HT1080 (cell line): ENCODE measurements around the gene CNTNAP2. TPM values are rescaled to one million over a fixed set of nuclear protein-coding genes. Genes with fewer than 3 reads are reported as not detected.

ENCODE experiments used
- DNase-seq: peaks from one replicate; pipeline ENCODE4 v3.0.0-alpha.2; 2015; ENCODE audit warnings: low read depth
- total RNA-seq: library from RNA; depleted of rRNA; stranded (reverse); fragments of >200 nt; shearing (Covaris generic); gene quantifications from 2 replicates; pipeline ENCODE4 v1.2.3, GENCODE V29; 2014

Gene CNTNAP2
- total RNA-seq, 1 experiment from 2014 or later, result not detected

DNA sequence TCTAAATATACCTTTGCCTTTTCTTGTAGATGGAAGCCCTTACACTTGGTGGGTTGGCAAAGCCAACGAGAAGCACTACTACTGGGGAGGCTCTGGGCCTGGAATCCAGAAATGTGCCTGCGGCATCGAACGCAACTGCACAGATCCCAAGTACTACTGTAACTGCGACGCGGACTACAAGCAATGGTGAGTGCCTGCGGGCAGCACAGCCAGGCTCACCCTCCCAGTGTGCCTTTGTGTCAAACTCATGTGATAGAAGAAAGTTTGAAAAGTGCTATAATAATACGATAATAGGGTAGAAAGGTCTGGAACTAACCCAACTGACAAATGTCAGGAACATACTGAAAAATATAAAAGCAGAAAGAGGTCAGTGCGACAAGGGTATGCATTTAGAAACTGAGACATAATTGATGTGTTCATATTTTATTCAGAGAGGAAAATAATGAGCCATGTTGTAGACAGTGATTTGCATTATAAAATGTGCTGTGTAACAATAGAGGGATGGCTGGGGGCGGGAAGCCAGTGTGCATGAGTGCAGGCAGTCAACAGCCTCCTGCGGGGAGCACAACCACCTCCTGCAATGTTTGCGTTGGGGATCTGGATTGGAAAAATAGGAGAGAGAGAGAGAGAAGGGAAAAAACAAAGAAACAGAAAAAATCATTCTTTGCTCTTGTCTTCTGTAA lies 1787.1 kb downstream of the CNTNAP2 start:
- no peak for DNase-seq

- DNase-seq, result no peak
Measured at GRCh38 chr7:147904219-147904576, 1787.6 kb downstream of the CNTNAP2 start.

DNA sequence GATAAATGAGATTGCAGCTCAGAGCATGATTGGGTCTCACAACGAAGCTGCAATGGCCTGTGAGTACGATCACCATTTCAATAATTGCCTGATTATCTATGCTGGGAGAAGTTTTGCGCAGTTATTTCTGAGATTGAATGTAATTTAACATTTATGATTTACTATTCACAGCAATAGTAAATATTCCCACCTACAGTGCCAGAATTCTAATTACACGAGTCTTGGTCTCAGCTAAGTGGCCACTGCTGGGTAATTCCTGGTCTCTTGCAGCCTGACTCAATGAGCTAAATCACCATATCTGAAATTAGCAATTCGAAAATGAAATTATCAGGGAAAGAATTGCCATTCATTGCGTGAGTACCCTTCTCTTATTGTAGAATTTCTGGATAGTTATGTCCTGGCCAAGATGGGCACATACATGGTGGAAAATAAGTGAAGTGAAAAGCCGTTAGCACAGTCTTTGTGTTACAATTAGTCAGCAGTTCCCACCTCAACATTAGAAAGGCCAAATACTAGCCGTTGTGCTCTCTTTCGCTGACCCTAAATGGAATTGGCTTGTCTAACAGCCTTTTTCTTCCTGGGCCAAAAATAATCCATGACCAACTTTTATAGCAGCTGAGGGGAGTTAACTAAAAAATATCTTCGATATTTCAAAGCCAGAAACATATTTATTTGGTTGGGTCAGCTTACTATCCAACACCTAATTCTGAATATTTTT lies 1793.0 kb downstream of the CNTNAP2 start:
- no peak for DNase-seq

DNA sequence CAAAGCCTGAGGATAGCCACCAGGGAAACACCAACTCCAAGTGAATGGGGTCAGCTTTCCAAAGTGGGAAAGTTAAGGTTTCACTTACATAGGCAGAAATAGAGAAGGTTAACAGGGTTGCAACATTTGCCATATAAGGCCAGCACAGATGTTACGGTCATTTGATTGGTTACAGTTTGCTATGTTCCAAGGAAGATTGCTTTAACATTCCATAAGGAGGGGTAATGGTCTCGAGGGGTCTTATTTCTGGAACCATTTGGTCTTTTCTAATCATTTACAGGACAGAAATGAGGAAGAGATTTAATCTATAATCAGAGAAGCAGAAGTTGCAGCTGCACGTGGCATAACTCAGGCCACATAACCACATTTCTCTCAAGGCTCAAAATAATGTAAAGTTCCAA lies 1794.6 kb downstream of the CNTNAP2 start:
- DNase-seq, result no peak

GRCh38 chr7:147912291-147912690 lies 1795.7 kb downstream of the CNTNAP2 start:
- DNase-seq, result no peak

- no peak for DNase-seq
Measured at GRCh38 chr7:147912946-147913638, 1796.5 kb downstream of the CNTNAP2 start.

DNA sequence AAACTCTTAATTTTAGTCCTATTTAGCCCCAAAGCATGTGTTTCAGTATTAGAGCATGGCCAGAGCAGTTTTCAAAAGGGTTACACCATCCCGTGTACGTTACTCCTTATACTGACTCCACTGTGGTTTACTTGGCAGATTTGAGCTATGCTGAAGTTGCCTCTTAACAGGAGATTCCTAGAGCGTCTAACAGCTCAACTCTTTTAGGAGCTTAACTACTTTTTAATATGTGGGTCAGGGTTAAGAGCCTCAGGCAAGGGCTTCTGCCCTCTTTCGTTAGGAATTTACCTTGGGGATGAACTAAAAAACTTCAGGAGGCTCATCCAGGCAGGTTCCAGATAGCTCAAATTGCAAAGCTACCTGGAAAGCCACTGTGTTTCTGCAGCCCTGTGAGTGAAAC lies 1799.2 kb downstream of the CNTNAP2 start:
- DNase-seq, result no peak

DNA sequence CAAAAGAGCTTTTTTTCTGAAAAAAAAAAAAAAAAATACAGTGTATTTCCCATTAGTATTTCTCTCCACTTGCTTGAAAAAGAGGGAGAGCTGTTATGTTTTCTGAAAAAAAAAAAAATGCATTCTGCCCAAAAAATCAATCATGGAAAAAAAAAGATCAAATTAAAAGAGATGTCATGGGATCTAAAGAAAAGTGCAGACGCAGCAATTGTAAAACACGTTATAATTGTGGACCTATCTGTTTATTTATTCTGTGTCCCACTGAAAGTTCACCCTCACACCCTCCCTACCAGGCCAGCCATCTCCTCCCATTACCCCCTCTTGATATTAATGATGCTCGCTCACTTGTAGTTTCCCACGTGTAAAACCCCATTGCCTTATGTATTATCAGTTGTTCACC lies 1800.0 kb downstream of the CNTNAP2 start:
- DNase-seq, result no peak

DNA sequence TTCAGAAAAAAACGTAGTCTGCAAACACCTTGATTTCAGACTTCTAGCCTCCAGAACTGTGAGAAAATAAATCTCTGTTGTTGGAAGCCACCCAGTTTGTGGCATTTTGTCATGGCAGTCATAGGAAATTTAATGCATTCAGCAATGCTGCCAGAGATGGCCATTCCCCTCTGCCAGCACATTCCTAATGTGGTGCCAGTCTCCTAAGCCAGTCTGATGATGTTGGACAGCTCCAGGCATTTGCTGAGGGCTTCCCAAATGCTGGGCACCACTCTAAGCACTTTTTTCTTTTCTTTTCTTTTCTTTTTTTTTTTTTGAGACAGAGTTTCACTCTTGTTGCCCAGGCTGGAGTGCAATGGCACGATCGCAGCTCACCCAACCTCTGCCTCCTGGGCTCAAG lies 1807.2 kb downstream of the CNTNAP2 start:
- DNase-seq, result no peak

DNA sequence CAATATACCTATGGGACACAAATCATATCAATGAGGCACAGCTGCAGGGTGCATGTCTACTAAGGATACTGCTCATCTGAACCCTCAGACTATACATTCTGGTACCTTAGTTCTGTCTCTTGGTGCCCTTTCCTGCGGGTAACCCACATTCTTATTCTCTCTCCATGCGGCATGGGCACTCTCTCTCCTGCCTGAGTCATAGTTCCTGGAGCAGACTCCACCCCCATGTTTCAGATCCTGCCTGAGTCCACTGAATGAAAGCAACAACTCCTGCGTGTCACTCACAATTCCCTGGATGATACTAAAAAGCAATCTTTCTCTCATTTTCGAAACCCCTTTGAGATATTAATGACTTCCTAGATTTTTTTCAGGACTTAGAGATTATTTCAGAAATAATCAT lies 1820.8 kb downstream of the CNTNAP2 start:
- peak; percentile 42 for DNase-seq

- no peak for DNase-seq
Measured at GRCh38 chr7:147941381-147941780, 1824.8 kb downstream of the CNTNAP2 start.

- no peak for DNase-seq
Measured at GRCh38 chr7:147944321-147944720, 1827.7 kb downstream of the CNTNAP2 start.

- DNase-seq, result no peak
Measured at GRCh38 chr7:147952918-147953317, 1836.3 kb downstream of the CNTNAP2 start.

DNA sequence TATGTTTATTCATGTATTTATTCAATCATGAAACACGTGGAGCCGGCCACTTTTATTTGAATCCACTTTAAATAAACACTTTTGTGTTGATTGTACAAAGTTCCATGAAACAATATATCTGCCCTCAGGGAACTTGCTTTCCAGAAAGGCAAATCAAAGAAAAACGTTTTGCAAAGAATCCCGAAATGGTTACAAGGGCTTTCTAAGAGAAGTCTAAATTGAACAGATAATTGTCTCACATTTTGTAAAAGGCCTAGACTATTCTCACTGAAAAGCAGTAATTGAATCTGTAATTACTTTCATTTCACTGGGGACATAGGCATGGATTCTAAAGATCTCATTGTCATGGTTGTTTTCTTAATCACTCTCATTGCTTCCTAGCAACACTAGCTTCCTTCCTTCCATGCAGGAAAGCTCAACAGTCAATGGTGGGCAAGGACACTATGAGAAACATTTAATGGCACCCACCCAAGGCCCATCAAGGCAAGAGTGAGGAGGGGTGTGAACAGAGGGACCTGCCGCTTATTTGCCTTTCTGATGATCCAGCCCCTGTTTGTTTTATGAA lies 1851.5 kb downstream of the CNTNAP2 start:
- no peak for DNase-seq

DNA sequence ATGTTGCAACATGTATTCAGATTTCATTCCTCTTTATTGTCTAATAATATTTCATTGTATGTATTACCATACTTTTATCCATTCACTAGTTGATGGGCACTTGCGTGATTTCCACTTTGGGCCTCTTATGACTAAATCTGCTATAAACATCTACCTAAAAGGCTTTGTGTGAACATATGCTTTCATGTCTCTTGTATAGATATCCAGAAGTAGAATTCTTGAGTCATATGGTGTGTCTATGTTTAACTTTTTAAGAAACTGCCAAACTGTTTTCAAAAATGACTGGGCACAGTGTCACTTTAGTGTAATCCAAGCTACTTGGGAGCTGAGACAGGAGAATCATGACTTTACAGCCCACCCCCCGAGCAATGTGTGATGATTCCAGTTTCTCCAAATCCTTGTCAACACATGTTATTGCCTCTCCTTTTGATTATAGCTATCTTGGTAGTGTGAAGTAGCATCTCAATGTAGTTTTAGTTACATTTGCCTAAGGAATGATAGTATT lies 1855.1 kb downstream of the CNTNAP2 start:
- no peak for DNase-seq

GRCh38 chr7:147978201-147978600 lies 1861.6 kb downstream of the CNTNAP2 start:
- no peak for DNase-seq

DNA sequence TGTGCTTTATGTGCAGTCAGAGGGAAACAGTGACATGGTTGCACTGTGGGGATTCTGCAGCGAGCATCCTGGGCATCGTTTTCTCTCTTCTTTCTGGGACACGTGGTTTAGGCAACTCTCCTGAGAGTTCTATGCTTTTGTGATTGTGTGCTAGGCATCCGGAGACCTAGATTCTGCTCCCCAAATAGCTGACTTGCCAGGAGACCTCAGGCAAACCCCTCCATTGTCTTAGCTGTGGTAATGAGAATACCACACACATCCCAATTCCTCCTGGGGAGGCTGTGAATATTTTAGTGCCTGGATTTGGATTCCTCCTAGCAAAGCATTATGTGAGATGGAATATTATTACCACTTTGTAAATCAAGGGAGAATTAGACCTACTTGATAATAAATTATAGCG lies 1862.0 kb downstream of the CNTNAP2 start:
- no peak for DNase-seq

GRCh38 chr7:147980826-147981813 lies 1864.5 kb downstream of the CNTNAP2 start:
- no peak for DNase-seq

DNA sequence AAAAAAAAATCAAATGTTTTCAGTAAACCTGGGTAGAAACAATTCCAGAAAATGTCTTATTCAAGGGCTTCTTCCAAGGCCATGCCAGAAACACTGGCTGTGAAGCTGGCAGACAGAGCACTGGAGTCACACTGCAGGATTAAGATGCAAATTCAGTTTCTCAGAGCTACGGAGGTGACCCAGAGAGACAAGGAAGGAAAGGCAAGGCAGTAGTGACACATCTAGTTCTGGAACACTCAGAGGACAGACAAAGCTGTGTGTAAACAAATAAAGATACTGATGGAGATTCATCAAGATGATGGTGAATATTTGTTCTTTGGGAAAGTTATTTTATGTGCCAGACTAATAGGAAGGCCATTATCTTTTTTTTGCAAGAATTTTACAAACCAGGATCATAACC lies 1865.7 kb downstream of the CNTNAP2 start:
- DNase-seq, result no peak

DNA sequence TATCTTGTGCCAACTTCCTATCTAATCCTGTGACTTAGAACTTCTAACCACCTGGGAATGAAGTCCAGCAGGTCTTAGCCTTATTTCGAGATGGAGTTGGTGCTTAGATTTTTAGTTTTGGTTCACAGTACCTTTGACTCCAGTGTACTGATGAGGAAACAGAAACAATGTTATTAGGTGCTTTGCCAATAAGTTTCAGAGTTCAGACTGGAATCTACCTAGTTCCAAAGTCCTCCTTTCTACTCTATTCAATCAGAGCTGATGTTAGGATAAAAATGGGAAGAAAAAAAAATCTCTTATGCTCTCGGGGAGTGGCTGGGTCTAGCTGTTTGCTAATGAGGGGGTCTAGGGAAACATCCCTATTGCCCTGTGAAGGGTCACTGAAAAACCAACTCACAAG lies 1867.7 kb downstream of the CNTNAP2 start:
- no peak for DNase-seq

DNA sequence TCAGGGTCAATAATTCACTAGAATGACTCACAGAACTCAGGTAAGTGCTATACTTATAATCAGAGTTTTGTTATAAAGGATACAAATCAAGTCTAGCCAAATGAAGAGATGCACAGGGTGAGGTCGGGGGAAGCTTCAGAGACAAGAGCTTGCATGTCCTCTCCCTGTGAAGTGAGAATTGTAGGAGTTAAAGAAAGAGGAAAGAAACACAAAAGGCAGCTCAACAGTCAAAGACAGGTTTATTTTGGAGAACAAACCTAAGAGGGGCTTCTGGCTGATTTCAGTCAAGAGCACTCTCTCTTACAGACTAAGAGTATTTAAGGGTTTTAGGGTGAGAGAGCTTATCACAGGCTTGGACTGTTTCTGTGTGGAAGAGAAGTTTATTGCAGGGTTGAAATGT lies 1873.5 kb downstream of the CNTNAP2 start:
- no peak for DNase-seq
